Stimulated activated CD4-positive, alpha-beta T cell treated with anti-CD3 and anti-CD28 coated beads, Interleukin-12 subunit alpha, Interleukin-12 subunit beta, amount 100 ng/mL, for 4 hours (primary cell): ENCODE data around the gene TMEM52.
"Not testable (repeated sequence)": the region's sequence is repeated elsewhere in the genome, so short reads cannot be mapped to it uniquely, and the experiment has no call there.

Source experiments
- DNase-seq: peaks from one replicate; pipeline ENCODE4 v3.0.0-alpha.2; 2020

TMEM52 gene

DNA sequence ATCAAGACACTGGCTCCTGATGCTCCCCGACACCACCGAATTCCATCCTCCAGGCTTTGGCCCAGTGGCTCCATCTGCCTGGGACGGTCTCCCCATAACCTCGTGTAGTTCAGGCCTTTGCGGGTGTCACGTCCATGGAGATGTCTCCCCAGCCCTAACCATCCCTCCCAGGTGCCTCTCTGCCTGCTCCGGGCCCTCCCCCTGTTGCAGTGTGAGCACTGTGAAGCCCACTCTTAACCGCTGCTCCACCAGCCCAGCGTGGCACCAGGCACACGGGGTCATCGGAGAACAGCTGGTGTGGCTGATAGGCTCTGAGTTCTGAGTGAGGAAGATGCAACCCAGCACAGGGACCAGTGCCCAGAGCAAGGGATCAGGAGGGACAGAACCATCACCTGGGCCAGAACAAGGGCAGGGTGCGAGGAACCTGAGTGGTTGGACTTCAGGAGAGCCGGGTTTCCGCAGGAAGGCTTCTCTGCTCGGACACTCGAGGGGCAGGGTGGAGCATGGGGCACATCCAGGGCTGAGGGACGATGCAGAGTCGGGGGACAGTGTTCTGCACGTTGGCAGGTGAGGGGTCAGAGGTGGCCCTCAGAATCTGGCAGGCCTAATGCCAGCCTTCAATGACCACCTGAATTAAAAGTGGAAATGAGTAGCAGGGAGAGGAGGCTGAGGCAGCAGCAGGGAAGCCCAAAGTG lies 25.6 kb downstream of the TMEM52 start:
- no peak for DNase-seq

- no peak for DNase-seq
Measured at GRCh38 chr1:1892763-1893120, 26.3 kb downstream of the TMEM52 start.

DNA sequence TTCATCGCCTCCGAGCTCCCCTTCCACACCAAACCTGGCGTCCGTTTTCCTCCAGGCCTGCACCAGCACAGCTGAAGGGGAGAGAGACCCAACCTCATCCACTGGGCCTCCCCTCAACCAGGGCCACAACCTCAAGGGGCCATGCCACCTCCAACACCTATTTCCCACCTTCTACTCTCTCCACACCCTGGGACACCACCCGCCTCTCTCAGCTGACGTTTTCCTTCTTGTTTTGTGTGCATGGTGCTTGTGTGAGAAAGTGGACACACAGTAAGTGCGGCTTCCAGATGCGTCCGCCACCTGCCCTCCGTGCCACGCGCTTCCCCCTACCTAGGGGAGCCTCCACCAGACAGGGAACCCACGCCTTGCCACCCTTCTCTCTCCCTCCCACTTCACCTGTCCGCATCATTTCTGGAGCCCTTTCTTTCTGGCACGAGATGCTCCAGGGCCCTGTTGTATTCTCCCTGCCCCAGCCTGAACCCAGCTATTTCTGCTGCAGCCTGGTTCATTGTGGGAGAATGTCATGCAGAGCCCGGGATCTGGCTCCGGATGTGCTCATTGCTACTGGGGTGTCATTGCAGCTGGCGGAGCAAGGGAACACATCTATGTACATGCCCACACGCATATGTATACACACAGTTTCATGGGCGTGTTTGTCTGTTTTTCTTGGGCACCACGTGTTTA lies 26.9 kb downstream of the TMEM52 start:
- no peak for DNase-seq

DNA sequence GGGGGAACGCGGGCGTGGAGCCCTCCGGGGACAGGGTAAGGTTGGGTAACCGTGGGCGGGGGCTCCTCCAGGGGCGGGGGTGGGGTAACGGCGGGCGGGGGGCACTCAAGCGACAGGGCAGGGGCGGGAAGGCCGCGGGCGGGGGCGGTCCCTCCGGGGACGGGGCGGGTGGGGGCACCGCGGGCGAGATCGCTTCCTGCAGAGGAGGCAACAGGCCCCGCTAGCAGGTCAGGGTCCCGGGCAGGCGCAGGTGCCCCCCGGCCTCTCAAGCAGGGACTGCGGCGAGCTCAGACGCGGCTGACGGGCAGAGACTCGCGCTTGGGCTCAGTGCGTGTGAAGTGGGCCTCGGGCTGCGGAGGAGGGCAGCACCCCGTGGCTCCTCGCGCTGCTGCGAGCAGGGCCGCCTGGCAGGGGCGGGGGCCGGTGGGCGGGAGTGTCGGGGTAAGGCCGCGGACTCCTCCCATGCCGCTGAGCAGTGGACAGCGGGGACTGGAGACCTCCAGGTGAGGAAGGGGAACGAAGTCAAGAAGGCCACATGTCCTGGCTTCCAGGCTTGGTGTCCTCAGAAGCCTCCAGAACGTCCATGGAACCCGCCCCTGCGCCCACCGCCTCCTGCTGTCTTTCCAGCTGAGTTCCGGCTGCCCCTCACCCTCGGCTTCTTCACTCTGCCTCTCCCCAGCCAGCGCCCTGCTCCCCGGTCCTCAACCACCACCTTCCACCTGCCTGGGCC lies 27.6 kb downstream of the TMEM52 start:
- peak; percentile 74 for DNase-seq

DNA sequence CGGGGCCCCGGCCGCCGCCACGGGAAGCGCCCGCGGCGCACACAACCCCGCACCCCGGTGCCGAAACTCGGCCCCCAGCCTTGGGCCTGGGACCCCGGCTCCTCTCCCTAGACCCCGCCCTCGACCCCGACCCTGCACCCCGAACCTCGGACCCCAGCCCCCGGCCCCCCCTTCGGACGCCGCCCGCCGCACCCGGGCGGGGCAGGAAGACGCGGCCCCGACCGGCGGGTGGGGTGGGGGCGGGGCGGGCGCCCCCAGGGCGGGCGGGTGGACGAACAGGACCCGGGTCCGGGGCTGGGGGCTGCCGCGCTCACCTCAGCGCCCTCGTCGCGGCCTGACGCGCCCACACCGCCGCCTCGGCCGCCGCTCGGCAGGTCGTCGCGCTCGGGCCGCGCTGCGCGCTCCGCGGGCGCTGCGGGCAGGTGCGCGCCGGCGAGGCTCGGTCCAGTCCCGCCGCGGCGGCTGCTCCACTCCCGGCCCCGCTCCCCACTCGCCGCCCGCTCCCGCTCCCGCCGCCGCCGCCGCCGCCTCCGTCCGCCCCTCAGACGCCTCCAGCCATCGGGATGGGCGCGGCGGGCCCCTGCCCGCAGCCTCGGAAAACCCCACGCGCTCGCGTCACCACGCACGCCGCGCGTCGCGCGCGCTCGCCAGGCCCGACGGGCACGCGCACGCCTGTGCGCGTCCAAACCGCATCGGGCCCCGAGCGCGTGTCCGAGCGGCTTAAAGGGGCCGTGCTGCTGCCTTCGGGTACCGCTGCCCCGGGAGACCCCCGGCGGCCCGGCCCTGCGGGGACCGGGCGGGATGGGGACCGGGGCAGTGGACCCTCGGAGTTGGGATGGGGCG lies 28.4 kb downstream of the TMEM52 start, which contains the start of gene GNB1:
Gene GNB1, minus strand, starts transcription at position 582 of the 843 bp plus-strand sequence. CDS start 65,634 bp downstream, outside the sequence.
- peak; percentile 83 for DNase-seq

- DNase-seq: peak; percentile 41
Measured at GRCh38 chr1:1889847-1890505, 29.1 kb downstream of the TMEM52 start.

GRCh38 chr1:1889090-1889750 lies 29.9 kb downstream of the TMEM52 start:
- no peak for DNase-seq

DNA sequence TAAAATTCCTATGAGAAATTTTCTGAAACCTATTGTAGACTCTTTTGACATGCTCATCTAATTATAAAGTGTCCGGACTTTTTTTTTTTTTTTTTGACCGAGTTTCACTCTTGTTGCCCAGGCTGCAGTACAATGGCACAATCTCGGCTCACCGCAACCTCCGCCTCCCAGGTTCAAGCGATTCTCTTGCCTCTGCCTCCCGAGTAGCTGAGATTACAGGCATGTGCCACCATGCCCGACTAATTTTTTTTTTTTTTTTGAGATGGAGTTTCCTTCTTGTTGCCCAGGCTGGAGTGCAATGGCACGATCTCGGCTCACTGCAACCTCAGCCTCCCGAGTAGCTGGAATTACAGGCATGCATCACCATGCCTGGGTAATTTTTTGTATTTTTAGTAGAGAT lies 35.2 kb downstream of the TMEM52 start:
- not testable (repeated sequence) for DNase-seq

DNA sequence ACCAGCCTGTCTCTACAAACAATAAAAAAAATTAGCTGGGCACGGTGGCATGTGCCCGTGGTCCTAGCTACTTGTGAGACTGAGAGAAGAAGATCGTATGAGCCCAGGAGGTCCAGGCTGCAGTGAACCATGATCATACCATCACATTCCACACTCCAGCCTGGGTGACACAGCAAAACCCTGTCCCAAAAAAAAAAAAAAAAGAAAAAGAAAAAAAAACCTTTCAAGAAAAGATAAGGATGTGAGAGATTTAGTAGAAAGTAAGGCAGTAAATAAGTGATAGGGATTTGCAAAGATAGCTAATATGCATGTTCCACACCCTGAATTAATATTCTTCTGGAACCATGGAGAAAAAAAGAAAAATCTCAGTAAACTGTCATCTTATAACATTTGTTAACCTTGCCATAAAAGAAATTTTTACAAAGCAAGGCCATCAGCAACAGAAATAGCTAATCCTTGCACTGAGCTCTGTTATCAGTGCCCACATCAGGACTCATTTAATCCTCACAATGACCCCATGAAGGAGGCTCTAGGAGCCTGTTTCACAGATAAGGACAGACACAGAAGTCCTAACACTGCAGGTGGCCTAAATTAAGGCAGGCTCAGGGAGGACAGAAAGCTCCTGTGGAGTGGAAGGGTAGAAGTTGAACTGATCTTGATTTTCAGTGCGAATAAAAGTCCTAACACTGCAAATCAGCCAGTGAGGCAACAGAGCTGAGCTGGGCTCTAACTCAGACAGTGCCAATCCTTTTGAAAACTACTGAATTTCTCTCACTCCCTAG lies 35.8 kb downstream of the TMEM52 start:
- DNase-seq: no peak

GRCh38 chr1:1881727-1882126 lies 37.4 kb downstream of the TMEM52 start:
- no peak for DNase-seq

DNA sequence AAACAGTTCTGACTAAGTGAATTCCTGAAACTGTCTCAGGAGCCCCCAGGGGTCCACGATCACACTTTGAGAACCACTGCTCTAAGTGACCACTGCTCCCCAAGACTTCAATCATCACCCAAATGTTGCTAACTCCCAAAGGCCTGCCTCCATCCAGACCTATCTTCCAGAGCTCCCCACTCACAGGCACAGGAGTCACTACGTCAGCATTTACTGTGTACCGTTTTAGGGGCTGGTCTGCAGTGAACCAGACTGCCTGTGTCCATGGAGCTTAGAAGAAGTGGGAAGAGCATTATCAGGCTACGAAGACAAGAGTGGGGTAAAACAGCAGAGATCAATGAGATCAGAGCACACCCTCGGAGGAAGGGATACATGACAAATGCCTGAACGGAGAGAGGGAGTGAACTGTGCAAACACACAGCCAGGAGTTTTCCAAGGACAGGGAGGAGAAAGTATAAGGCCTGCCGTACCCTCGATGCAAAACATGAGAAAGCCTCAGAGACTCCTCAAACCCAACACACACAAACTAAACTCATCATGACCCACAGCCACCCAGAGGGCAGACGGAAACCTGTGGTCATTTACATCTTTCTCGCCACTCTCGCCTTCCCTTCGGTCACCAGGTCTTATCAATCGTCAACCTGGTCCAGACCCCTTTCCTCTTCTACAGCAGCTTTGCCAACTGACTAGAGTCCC lies 38.3 kb downstream of the TMEM52 start:
- no peak for DNase-seq

GRCh38 chr1:1879942-1880341 lies 39.1 kb downstream of the TMEM52 start:
- DNase-seq: no peak

GRCh38 chr1:1877865-1878436 lies 41.1 kb downstream of the TMEM52 start:
- no peak for DNase-seq

DNA sequence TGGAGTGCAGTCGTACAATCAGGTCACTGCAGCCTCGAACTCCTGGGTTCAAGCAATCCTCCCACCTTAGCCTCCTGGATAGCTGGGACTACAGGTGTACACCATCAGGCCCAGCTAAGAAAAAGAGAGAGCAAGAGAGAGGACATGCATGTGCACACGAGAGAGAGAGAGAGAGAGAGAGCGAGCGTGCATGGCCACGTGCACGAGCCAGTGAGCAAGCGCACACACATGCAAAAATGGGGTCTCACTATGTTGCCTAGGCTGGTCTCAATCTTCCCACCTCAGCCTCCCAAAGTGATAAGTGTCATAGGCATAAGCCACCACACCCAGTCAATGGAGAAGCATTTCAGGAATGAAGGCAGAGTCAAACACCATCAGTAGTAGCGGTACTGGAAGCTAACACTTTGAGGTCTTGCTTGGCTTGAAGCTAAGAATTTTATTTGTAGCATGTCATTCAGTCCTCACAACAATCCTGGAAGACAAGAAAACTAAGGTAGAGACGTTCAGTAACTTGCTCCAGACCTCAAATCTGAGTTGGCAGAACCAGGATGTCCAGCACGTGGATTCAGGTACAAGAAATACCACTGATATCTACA lies 42.6 kb downstream of the TMEM52 start:
- DNase-seq: no peak

GRCh38 chr1:1875932-1876331 lies 43.1 kb downstream of the TMEM52 start:
- no peak for DNase-seq

GRCh38 chr1:1874901-1875300 lies 44.2 kb downstream of the TMEM52 start:
- no peak for DNase-seq

DNA sequence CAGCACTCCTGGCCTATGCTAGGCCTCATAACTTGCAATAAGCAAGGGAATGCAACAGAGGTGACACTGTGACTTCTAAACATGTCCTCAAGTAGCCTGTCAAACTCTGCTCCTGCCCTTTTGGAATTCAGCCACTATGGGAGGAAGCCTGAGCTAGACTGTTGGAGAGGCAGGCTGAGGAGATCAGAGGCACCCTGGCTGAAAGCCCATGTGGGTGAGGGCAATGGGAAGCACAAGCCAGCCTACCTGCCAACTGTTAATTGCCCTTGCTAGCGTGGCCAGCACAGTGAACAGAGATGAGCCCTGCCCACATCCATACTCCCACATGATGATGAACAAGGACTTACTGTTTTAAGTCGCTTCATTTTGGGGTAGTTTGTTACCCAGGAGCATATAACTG lies 45.9 kb downstream of the TMEM52 start:
- no peak for DNase-seq

DNA sequence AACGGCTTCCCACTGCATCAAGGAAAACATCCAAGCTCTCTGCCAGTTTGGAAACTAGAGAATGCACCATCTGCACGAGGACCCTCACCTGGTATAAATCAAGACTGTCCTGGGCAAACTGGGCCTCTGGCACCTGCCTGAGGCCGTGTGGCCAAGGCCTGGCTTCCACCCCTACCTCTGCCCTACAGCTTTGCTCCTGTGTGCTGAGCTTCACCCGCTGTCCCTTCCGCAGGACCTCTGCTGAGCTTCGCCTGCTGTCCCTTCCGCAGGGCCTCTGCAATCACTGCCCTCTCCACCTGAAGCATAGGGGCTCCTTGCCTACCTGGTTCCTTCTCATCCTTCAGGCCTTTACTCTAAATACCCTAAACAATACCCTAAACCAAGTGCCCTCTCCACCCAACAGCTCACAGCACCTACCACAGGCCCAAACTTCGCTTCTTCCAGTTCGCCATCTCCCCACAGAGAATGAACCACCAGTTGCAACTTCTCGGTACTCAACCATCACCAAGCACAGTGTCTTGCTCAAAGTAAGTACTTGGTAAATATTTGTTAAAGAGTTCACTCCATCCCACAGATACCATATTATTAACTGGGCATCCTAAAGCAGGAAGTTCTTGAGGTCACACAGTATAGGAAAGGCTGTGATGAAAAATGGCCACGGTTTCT lies 46.6 kb downstream of the TMEM52 start:
- no peak for DNase-seq

- DNase-seq: no peak
Measured at GRCh38 chr1:1869469-1869868, 49.6 kb downstream of the TMEM52 start.
